ENCODE measurements around the gene EMILIN2. TPM values are rescaled to one million over a fixed set of nuclear protein-coding genes. Genes with fewer than 3 reads are reported as not detected.
A peak's percentile ranks its signal among the peaks of the same experiment; 100 is the strongest.

The EMILIN2 gene
- total and polyA plus RNA-seq, 4 donors, result 0.58 to 4.6 (median 1.8) TPM

DNA sequence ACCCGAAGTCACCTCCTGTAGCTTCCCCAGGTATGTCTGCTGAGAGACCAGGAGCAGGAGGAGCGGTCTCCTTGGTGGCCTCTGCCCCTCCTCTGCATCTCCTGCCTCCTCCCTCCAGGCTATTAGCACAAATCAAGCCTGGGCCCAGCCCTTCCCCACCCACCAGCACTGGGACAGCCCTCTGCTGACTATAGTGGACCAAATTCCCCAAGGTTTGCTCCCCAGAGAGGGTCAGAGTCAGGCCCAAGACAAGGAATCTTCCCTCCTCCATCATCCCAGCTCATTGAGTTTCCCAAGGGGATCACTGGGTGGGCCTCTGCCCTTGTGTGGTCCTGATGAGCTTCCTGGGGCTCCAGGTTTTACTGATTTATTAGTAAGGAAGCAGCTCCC, 62.1 kb downstream of the EMILIN2 start:
- no peak for DNase-seq (ENCODE audit: low spot score)
- Histone ChIP-seq H3K9me3 (ENCODE audit: control insufficient read depth in 4 of 4, low read length in 3 of 4) (no peaks in the 10 kb centered on the region), H3K4me3 (ENCODE audit: low read depth in 1 of 3, low read length in 3 of 3) (no peak overlapping the region), H3K9ac (ENCODE audit: low read depth in 1 of 2, low read length in 2 of 2) (no peak overlapping the region), H3K27me3 (ENCODE audit: control insufficient read depth in 4 of 4, insufficient read depth in 4 of 4, low read length in 3 of 4) (no peaks in the 10 kb centered on the region), H3K27ac (ENCODE audit: low read depth in 1 of 2, low read length in 2 of 2) (no peak overlapping the region), H3K4me1 (ENCODE audit: control insufficient read depth in 4 of 4, insufficient read depth in 4 of 4, low read length in 3 of 4) (peaks cover 0 to 13% (median 8%) of the 10 kb centered on the region in 4 donors), H3K36me3 (ENCODE audit: control insufficient read depth in 4 of 4, insufficient read depth in 3 of 4, low read depth in 1 of 4, low read length in 3 of 4) (peaks cover 3 to 9% (median 4%) of the 10 kb centered on the region in 4 donors)
- WGBS, result 99% methylated on average over 2 of the region's 2 CpGs
- TF ChIP-seq, protein P1, sequence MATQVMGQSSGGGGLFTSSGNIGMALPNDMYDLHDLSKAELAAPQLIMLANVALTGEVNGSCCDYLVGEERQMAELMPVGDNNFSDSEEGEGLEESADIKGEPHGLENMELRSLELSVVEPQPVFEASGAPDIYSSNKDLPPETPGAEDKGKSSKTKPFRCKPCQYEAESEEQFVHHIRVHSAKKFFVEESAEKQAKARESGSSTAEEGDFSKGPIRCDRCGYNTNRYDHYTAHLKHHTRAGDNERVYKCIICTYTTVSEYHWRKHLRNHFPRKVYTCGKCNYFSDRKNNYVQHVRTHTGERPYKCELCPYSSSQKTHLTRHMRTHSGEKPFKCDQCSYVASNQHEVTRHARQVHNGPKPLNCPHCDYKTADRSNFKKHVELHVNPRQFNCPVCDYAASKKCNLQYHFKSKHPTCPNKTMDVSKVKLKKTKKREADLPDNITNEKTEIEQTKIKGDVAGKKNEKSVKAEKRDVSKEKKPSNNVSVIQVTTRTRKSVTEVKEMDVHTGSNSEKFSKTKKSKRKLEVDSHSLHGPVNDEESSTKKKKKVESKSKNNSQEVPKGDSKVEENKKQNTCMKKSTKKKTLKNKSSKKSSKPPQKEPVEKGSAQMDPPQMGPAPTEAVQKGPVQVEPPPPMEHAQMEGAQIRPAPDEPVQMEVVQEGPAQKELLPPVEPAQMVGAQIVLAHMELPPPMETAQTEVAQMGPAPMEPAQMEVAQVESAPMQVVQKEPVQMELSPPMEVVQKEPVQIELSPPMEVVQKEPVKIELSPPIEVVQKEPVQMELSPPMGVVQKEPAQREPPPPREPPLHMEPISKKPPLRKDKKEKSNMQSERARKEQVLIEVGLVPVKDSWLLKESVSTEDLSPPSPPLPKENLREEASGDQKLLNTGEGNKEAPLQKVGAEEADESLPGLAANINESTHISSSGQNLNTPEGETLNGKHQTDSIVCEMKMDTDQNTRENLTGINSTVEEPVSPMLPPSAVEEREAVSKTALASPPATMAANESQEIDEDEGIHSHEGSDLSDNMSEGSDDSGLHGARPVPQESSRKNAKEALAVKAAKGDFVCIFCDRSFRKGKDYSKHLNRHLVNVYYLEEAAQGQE (IDR thresholded peaks at IDR 0.05), result no peak
- TF ChIP-seq, protein P2, sequence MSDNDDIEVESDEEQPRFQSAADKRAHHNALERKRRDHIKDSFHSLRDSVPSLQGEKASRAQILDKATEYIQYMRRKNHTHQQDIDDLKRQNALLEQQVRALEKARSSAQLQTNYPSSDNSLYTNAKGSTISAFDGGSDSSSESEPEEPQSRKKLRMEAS (IDR thresholded peaks at IDR 0.05), result no peak
- TF ChIP-seq FOXA2 (IDR thresholded peaks at IDR 0.05) (no peak), HNF4A (conservative IDR thresholded peaks at IDR 0.05) (no peak), FOXA1 (IDR thresholded peaks at IDR 0.05) (no peak), HNF4G (IDR thresholded peaks at IDR 0.05) (no peak), YY1 (IDR thresholded peaks at IDR 0.05) (no peak)
- TF ChIP-seq, protein P3, sequence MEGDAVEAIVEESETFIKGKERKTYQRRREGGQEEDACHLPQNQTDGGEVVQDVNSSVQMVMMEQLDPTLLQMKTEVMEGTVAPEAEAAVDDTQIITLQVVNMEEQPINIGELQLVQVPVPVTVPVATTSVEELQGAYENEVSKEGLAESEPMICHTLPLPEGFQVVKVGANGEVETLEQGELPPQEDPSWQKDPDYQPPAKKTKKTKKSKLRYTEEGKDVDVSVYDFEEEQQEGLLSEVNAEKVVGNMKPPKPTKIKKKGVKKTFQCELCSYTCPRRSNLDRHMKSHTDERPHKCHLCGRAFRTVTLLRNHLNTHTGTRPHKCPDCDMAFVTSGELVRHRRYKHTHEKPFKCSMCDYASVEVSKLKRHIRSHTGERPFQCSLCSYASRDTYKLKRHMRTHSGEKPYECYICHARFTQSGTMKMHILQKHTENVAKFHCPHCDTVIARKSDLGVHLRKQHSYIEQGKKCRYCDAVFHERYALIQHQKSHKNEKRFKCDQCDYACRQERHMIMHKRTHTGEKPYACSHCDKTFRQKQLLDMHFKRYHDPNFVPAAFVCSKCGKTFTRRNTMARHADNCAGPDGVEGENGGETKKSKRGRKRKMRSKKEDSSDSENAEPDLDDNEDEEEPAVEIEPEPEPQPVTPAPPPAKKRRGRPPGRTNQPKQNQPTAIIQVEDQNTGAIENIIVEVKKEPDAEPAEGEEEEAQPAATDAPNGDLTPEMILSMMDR (IDR thresholded peaks at IDR 0.05; ENCODE audit: low read depth, low read length, missing input control), result no peak

DNA sequence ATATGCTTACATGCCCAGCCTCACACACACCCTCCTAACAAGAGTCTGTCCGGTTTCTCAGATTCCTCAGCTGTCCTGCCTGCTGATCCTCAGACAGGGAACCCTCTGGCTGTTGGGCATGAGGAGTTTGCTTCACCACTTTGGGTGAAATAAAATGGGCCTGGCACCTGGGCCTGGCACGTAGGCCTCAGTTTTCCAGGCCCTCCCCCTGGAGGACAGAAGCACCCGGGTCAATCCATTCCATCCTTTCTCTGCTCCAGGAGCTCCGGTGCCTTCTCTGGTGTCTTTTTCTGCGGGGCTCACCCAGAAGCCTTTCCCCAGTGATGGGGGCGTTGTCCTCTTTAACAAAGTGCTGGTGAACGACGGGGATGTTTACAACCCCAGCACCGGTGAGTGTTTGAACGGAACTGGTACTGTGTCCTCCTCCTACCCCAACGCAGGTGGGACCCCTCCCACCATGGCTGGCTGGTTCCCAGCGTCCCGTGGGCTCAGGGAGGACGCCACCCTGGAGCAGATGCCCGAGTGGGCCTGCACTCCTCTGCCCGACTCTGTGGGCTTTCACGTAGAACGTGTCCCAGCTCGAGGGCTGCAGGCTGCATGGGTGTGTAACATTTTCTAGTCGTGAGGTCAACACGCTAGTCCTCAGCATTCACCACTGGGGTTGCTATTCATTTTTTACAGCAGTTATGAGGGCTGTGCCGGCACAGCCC, 62.8 kb downstream of the EMILIN2 start:
- WGBS, result 84% methylated on average over 22 of the region's 22 CpGs
- H3K27me3 ChIP-seq (ENCODE audit: control insufficient read depth in 4 of 4, insufficient read depth in 4 of 4, low read length in 3 of 4), result no peaks in the 10 kb centered on the region
- no peak overlapping the region for H3K27ac ChIP-seq (ENCODE audit: low read depth in 1 of 2, low read length in 2 of 2)
- H3K9ac ChIP-seq (ENCODE audit: low read depth in 1 of 2, low read length in 2 of 2), result no peak overlapping the region
- H3K4me3 ChIP-seq (ENCODE audit: low read depth in 1 of 3, low read length in 3 of 3), result no peak overlapping the region
- peaks cover 0 to 13% (median 8%) of the 10 kb centered on the region in 4 donors for H3K4me1 ChIP-seq (ENCODE audit: control insufficient read depth in 4 of 4, insufficient read depth in 4 of 4, low read length in 3 of 4)
- H3K9me3 ChIP-seq (ENCODE audit: control insufficient read depth in 4 of 4, low read length in 3 of 4), result no peaks in the 10 kb centered on the region
- DNase-seq (ENCODE audit: low spot score), result peak; percentile 28
- peaks cover 4 to 14% (median 9%) of the 10 kb centered on the region in 4 donors for H3K36me3 ChIP-seq (ENCODE audit: control insufficient read depth in 4 of 4, insufficient read depth in 3 of 4, low read depth in 1 of 4, low read length in 3 of 4)
- TF ChIP-seq TAF1 (conservative IDR thresholded peaks at IDR 0.05) (no peak), EGR1 (IDR thresholded peaks at IDR 0.05; ENCODE audit: low read depth in 2 of 2) (no peak), RXRA (IDR thresholded peaks at IDR 0.05) (no peak), RAD21 (IDR thresholded peaks at IDR 0.05) (no peak), FOXA1 (IDR thresholded peaks at IDR 0.05) (no peak), NR2F2 (IDR thresholded peaks at IDR 0.05) (no peak), GABPA (IDR thresholded peaks at IDR 0.05 in 1 of 2, conservative IDR thresholded peaks at IDR 0.05 in 1 of 2) (no peak), HNF4A (conservative IDR thresholded peaks at IDR 0.05) (no peak), YY1 (IDR thresholded peaks at IDR 0.05) (no peak)
- TF ChIP-seq, protein P1 (IDR thresholded peaks at IDR 0.05), result no peak
- TF ChIP-seq, protein P4, sequence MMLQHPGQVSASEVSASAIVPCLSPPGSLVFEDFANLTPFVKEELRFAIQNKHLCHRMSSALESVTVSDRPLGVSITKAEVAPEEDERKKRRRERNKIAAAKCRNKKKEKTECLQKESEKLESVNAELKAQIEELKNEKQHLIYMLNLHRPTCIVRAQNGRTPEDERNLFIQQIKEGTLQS (IDR thresholded peaks at IDR 0.05), result no peak
- TF ChIP-seq, protein P5, sequence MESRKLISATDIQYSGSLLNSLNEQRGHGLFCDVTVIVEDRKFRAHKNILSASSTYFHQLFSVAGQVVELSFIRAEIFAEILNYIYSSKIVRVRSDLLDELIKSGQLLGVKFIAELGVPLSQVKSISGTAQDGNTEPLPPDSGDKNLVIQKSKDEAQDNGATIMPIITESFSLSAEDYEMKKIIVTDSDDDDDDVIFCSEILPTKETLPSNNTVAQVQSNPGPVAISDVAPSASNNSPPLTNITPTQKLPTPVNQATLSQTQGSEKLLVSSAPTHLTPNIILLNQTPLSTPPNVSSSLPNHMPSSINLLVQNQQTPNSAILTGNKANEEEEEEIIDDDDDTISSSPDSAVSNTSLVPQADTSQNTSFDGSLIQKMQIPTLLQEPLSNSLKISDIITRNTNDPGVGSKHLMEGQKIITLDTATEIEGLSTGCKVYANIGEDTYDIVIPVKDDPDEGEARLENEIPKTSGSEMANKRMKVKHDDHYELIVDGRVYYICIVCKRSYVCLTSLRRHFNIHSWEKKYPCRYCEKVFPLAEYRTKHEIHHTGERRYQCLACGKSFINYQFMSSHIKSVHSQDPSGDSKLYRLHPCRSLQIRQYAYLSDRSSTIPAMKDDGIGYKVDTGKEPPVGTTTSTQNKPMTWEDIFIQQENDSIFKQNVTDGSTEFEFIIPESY (IDR thresholded peaks at IDR 0.05), result no peak
